Superior temporal gyrus (tissue), 1 donor: Measurements from ENCODE around the gene ODAD3.
"Not testable (repeated sequence)": the region's sequence is repeated elsewhere in the genome, so short reads cannot be mapped to it uniquely, and the experiment has no call there.

Source experiments
- DNase-seq: peaks from one replicate; pipeline ENCODE4 v3.0.0-alpha.2; 2016; ENCODE audit errors: extremely low spot score

Gene ODAD3

DNA sequence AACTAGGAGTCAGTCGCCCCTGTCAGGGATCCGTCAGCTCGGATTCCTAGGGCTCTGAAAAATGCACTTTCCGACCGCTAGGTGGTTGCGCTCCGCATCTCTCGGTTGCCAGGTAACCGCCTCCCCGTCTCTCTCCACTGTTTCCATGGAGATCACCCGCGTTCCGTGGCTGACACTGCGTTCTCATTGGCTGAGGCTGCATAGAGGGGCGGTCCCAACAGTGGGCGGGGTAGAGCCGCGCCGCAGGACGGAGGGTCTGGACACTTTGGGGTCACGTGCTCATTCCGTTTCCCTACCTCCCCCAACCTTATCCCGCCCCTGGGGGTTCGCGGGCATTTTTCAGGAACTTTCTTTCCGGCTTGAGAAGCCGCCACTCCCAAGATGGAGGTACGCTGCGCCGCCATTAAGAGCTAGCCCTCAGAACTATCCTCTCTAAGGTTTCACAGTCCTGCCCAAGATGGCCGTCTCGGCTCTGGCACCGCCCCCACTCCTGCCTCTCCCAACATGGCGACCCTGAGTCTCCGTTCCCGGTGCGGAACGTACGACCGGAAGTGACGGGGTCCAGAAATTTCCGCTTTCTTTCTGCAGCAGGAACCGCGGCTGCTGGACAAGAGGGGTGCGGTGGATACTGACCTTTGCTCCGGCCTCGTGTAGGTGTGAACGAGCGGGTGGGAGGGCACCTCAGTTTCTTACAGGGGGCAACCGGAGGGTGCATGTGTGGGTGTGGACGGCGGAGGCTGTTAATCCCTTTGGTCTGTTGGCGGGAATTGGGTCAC lies at the start of gene ODAD3, which contains the start of gene PRKCSH:
Gene ODAD3, minus strand, starts transcription at position 65 of the 776 bp plus-strand sequence. CDS start 105 bp downstream, outside the sequence.
Gene PRKCSH, plus strand, starts transcription at position 579 of the 776 bp plus-strand sequence. CDS start 483 bp downstream, outside the sequence.
- DNase-seq: peak; percentile 100

- no peak for DNase-seq
Observed at GRCh38 chr19:11483366-11484111, 48.6 kb upstream of the ODAD3 start.

- peak; percentile 88 for DNase-seq
Observed at GRCh38 chr19:11482384-11483050, 47.6 kb upstream of the ODAD3 start.

DNA sequence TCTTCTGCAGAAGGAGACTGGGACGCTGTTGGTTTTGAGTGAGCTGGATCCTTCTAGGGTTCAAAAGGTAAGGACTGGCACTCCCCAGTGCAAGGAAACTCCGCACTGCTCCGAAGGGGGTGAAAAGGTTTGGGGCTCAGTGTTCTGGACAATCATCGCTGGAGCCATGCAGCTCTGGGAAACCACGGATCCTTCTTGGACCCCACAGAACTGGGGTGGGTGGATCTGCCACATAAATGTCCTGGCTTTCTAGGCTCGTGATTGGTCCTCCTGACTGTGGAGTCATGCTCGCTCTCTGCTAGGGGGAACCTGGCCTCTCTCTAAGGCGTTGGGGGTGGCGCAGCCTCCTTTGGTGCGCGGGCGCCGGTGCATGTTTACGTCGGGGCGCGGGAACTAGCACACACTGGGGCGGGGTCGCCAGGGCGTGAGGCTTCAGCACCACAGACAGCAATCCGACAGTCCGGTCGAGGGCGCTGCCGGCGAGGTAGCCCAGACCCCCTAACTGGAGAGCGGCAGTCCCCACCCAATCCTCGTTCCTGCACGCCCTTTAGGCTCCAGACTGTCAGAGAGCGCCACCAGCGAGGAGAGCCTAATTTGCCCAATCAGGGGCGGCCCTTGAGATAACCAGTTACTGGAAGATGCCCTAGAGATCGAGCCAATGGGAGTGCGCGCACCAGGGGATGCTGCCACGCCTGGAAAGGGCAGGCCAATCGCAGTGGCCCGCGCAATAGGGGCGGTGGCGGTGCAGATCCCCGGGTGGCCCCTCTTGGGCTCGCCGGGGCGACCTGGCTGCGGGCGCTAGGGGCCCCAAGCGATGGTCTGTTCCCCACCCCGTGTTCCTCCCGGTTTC lies 46.8 kb upstream of the ODAD3 start:
- DNase-seq: peak; percentile 99

DNA sequence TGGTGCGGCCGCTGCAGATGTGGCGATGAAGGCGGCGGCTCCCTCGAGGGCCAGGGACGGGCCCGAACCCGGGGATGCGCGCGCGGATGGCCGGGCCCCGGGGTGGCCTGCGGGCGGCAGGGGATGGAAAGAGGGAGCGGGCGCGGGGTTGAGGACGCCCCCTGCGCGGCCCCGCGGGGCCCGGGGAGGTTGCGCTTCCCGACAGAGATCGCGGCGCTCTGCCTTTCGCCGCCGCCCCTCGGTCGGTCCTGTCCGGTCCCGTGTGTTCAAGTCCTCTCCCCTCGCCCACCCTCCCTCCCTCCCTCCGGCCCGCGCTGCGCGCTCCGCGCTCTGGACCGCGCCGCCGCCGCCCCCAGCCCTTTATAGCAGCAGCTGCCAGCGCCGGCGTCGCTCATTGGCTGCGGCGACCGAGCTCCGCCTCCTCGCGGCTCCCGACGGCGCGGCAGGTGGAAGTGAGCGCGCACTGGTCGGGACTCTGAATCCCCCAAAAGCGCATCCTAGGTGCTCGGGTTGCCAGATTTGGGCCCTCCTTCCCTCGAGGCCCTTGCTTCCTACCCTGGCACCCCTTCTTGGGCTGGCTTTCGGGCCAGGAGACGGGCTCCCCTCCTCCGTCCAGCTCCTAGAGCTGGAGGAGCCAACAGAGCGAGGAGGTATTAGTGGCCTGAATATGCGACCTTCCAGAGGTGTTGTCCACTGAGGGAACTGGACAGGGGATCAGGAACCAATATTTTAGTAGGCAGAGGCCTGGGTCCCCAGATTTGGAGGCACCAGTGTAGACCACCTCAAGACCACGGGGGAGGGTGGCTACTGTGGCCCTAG lies 46.0 kb upstream of the ODAD3 start, which contains the start of gene ELAVL3:
Gene ELAVL3, minus strand, starts transcription at position 332 of the 819 bp plus-strand sequence. CDS start 438 bp downstream, outside the sequence.
- DNase-seq: peak; percentile 78

- no peak for DNase-seq
Observed at GRCh38 chr19:11479898-11480714, 45.2 kb upstream of the ODAD3 start.

- peak; percentile 73 for DNase-seq
Observed at GRCh38 chr19:11479090-11479897, 44.4 kb upstream of the ODAD3 start.

DNA sequence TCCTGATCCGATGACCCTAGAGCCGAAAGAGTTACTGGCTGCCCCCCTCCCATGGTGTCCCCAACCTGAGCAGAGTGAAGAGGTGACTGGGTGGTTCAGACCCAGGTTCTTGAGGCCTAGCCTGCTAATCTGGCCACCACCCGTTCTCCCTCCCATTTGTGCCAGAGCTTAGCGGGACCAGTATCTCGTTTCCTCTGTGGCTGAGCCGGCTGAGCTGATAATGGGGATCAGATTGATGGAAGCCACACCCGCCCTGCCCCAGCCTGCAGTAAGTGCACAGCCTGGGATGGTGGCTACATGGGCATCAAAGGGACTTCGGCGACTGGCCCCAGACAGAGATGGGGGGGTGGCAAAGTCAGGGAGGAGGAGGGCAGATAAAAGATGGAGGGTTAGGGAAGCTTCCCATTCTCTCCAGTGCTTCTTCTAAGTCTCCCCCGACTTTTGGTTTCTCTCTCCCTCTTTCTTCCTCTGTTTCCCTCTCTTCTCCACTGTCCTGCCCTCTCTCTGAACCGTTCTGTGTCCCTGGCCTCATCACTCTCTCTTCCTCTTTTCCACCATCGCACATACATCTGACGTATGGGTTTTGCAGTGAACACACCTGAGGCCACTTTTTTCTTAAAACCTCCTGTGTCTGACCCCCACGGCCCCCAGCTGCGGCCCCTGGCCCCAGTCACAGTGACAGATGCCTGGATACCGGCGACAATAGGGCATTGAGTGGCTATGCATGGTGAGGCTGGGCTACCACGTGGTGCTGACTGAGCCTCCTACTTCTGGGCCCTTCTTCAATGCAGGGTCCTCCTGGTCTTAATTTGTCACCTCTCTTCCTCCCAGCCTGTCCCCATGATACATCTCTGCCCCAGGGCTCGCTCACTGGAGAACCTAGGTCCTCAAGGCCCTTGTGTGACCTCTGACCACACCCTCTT lies 43.5 kb upstream of the ODAD3 start:
- peak; percentile 65 for DNase-seq

GRCh38 chr19:11475861-11476260 lies 40.9 kb upstream of the ODAD3 start:
- no peak for DNase-seq

- not testable (repeated sequence) for DNase-seq
Observed at GRCh38 chr19:11475343-11475742, 40.4 kb upstream of the ODAD3 start.

- no peak for DNase-seq
Observed at GRCh38 chr19:11473725-11474124, 38.8 kb upstream of the ODAD3 start.

DNA sequence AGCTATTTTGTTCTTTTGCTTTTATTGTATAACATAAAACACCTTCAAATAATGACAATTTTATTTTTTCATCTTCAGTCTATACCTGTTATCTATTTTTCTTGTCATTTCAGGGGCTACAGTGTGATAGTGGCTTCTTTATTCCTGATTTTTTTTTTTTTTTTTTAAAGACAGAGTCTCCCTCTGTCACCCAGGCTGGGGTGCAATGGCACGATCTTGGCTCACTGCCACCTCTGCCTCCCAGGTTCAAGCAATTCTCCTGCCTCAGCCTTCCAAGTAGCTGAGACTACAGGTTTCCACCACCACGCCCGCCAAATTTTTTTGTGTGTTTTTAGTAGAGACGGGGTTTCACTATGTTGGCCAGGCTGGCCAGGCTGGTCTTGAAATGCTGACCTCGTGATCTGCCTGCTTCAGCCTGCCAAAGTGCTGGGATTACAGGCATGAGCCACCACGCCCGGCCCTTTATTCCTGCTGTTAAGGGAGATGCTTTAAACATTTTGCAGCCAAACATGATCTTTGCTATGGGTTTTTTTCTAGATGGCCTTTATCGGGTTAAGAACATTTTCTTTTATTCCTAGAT lies 33.4 kb upstream of the ODAD3 start:
- DNase-seq: not testable (repeated sequence)

DNA sequence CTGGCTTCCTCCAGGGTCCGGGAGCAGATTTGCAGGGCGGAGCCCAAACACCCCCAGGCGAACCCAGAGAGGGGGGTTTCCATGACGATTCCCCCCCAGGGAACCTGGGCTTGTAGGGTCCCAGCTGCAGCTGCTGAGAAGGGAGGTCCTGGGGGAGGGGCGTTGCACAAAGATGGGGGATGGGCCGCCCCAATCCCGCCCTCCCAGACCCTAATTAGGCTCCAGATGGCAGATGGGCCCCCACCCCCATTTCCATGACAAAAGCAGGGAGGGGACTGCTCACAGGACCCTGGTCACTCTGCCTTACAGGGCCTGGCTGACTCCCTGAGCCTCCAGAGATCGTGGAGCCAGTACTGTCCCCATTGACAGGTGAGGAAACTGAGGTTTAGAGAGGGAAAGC lies 30.7 kb upstream of the ODAD3 start:
- no peak for DNase-seq

DNA sequence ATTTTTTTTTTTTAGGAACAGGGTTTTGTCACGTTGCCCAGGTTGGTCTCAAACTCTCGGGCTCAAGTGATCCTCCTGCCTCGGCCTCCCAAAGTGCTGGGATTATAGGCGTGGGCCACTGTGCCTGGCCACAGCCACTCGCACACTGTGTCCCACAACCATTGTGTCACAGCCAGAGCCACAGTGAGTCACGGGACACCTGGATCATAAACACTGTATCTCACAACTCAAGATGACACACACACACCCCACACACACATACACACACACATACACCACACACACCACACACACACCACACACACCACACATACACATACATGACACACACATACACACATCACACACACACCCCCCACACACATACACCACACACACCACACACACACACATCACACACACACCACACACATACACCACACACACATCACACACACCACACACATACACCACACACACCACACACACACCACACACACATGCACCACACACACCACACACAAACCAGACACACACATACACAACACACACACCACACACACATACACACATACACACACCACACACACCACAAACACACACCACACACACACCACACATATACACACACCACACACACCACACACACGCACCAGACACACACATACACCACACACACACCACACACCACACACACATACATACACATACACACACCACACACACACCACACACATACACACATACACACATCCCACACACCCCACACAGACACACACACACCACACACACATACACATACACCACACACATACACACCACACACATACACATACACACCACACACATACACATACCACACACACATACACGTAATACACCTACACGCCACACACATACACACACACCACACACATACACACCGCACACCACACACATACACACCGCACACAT lies 29.7 kb upstream of the ODAD3 start:
- DNase-seq: no peak

DNA sequence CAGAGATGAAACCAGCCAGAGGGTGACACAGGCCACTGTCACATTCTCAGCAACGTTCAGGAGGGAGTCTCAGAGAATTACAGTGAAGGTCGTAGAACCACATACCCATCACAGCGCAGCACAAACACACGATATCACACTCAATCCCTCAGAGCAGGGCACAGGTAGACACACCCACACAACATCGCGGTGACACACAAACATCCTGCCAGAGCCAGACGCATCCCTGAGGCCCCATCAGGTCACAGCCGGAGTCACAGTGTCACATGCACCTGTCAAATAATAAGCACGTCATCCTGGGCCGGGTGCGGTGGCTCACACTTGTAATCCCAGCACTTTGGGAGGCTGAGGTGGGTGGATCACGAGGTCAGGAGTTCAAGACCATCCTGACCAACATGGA lies 28.5 kb upstream of the ODAD3 start:
- DNase-seq: no peak

DNA sequence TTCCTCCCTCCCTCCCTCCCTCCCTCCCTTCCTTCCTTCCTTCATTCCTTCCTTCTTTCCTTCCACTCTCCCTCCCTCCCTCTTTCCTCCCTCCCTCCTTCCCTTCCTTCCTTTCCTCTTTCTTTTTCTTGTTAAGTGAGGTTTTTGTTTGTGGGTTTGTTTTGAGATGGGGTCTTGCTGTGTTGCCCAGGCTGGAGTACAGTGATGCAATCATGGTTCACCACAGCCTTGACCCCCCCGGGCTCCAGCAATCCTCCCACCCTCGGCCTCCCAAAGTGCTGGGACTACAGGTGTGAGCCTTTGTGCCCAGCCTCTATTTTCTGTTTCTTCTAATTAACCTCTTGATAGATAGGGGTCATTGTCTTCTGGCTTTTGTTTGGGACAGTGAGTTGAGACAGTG lies 26.5 kb upstream of the ODAD3 start:
- no peak for DNase-seq
